Measurements from ENCODE around the gene FAM78B. TPM values are rescaled to one million over a fixed set of nuclear protein-coding genes. Genes with fewer than 3 reads are reported as not detected.

FAM78B gene
- total RNA-seq, 1 donor: not detected

- no peak for DNase-seq (ENCODE audit: low read depth)
- H3K4me3 ChIP-seq (ENCODE audit: low read depth, low read length): no peak overlapping the region
- TF ChIP-seq, protein P1, sequence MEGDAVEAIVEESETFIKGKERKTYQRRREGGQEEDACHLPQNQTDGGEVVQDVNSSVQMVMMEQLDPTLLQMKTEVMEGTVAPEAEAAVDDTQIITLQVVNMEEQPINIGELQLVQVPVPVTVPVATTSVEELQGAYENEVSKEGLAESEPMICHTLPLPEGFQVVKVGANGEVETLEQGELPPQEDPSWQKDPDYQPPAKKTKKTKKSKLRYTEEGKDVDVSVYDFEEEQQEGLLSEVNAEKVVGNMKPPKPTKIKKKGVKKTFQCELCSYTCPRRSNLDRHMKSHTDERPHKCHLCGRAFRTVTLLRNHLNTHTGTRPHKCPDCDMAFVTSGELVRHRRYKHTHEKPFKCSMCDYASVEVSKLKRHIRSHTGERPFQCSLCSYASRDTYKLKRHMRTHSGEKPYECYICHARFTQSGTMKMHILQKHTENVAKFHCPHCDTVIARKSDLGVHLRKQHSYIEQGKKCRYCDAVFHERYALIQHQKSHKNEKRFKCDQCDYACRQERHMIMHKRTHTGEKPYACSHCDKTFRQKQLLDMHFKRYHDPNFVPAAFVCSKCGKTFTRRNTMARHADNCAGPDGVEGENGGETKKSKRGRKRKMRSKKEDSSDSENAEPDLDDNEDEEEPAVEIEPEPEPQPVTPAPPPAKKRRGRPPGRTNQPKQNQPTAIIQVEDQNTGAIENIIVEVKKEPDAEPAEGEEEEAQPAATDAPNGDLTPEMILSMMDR (IDR thresholded peaks at IDR 0.05; ENCODE audit: insufficient read depth, low read depth, low read length): no peak
Measured at GRCh38 chr1:166057650-166058049, 109.2 kb downstream of the FAM78B start.

- no peak for DNase-seq (ENCODE audit: low read depth)
Measured at GRCh38 chr1:166053395-166053794, 113.4 kb downstream of the FAM78B start.

GRCh38 chr1:166040202-166040997 is 126.4 kb downstream of the FAM78B start:
- no peak for DNase-seq (ENCODE audit: low read depth)
- TF ChIP-seq, protein P1 (IDR thresholded peaks at IDR 0.05; ENCODE audit: insufficient read depth, low read depth, low read length): no peak

More at GRCh38 chr1:166053395-166053794, 113.4 kb downstream of the FAM78B start:
- no peak overlapping the region for H3K4me3 ChIP-seq (ENCODE audit: low read depth, low read length)
- TF ChIP-seq, protein P1 (IDR thresholded peaks at IDR 0.05; ENCODE audit: insufficient read depth, low read depth, low read length): no peak

GRCh38 chr1:166039436-166040201 is 127.2 kb downstream of the FAM78B start:
- H3K4me3 ChIP-seq (ENCODE audit: low read depth, low read length): no peak overlapping the region
- no peak for DNase-seq (ENCODE audit: low read depth)
- TF ChIP-seq, protein P1 (IDR thresholded peaks at IDR 0.05; ENCODE audit: insufficient read depth, low read depth, low read length): no peak

More at GRCh38 chr1:166040202-166040997, 126.4 kb downstream of the FAM78B start:
- H3K4me3 ChIP-seq (ENCODE audit: low read depth, low read length): no peak overlapping the region

DNA sequence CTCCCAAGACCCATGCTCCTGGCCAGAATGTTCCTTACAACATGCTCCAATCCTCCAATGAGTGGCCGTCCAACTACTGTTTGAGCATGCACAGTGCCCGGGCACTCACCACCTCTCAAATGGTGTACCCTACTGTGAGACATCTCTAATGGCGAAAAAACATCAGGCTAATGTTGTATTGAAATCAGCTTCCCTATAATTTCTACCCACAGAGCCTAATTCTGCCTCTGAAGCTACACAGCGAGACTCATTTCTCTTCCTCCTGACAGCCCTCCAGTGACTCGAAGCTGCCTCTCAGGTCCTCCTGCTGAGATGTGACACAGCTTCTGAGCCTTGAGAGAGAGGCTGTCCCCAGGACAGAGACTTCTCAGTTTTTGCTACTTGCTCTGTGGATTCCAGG is 130.7 kb downstream of the FAM78B start:
- no peak overlapping the region for H3K4me3 ChIP-seq (ENCODE audit: low read depth, low read length)
- DNase-seq (ENCODE audit: low read depth): no peak
- TF ChIP-seq, protein P1 (IDR thresholded peaks at IDR 0.05; ENCODE audit: insufficient read depth, low read depth, low read length): no peak

- TF ChIP-seq, protein P1 (IDR thresholded peaks at IDR 0.05; ENCODE audit: insufficient read depth, low read depth, low read length): no peak
- H3K4me3 ChIP-seq (ENCODE audit: low read depth, low read length): no peak overlapping the region
- DNase-seq (ENCODE audit: low read depth): no peak
Measured at GRCh38 chr1:166032572-166033371, 134.0 kb downstream of the FAM78B start.

Data from fibroblast of villous mesenchyme (primary cell).